ENCODE measurements around the gene TNFSF9. TPM values are rescaled to one million over a fixed set of nuclear protein-coding genes. Genes with fewer than 3 reads are reported as not detected.

Gene TNFSF9
- total and polyA plus RNA-seq, 4 donors: 0.08 to 0.12 TPM; not detected in 2

DNA sequence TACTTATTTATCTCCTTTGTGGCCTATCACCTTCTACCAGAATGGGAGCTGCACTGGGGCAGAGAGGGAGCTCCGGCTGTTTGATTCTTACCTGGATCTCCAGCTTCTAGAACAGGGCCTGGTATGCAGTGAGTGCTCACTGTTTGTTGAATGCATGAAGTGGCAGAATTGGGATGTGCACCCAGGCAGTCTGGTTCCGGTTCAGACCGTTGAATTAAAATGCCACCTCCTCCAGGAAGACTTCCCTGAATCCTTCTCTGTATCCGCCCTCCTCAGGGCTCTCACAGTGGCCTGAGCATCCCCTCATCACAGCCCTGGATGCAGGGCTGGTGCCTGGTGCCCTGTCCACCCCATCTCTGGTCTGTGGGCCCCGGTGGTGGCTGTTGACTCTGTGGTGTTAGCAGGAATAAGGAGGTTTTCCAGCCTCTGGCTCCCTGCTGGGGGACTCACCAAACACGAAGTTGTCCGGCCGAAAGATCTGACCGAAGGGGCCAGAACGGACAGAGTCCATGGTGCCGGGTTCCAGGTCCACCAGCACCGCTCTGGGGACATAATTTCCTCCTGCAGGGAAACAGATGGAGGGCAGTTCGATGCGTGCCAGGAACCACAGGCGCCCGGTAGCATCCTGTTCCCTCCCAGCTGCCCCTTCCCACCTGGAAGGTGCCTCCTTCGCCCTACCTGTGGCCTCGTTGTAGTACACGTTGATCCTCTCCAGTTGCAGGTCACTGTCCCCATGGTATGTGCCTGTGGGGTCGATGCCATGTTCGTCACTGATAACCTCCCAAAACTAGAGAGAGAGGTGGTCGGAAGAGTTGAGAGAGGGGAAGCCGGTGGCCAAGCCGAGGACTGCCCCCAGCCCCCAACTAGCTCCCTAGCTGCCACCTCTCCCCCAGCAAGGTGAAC lies 29.7 kb upstream of the TNFSF9 start:
- Histone ChIP-seq H3K27me3 (ENCODE audit: control insufficient read depth in 4 of 4, insufficient read depth in 4 of 4, low read length in 3 of 4) (peaks cover 0 to 3% (median 0%) of the 10 kb centered on the region in 4 donors), H3K36me3 (ENCODE audit: control insufficient read depth in 4 of 4, insufficient read depth in 3 of 4, low read depth in 1 of 4, low read length in 3 of 4) (no peaks in the 10 kb centered on the region), H3K4me3 (ENCODE audit: low read depth in 1 of 3, low read length in 3 of 3) (no peak overlapping the region), H3K4me1 (ENCODE audit: control insufficient read depth in 4 of 4, insufficient read depth in 4 of 4, low read length in 3 of 4) (peaks cover 0 to 8% (median 4%) of the 10 kb centered on the region in 4 donors), H3K27ac (ENCODE audit: low read depth in 1 of 2, low read length in 2 of 2) (no peak overlapping the region), H3K9me3 (ENCODE audit: control insufficient read depth in 4 of 4, low read length in 3 of 4) (no peaks in the 10 kb centered on the region), H3K9ac (ENCODE audit: low read depth in 1 of 2, low read length in 2 of 2) (no peak overlapping the region)
- TF ChIP-seq TAF1 (conservative IDR thresholded peaks at IDR 0.05) (no peak), NR2F2 (IDR thresholded peaks at IDR 0.05) (no peak), GABPA (IDR thresholded peaks at IDR 0.05 in 1 of 2, conservative IDR thresholded peaks at IDR 0.05 in 1 of 2) (no peak), SP1 (IDR thresholded peaks at IDR 0.05) (no peak), YY1 (IDR thresholded peaks at IDR 0.05) (no peak), FOXA1 (IDR thresholded peaks at IDR 0.05) (no peak)
- TF ChIP-seq, protein P1, sequence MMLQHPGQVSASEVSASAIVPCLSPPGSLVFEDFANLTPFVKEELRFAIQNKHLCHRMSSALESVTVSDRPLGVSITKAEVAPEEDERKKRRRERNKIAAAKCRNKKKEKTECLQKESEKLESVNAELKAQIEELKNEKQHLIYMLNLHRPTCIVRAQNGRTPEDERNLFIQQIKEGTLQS (IDR thresholded peaks at IDR 0.05): no peak
- TF ChIP-seq, protein P2, sequence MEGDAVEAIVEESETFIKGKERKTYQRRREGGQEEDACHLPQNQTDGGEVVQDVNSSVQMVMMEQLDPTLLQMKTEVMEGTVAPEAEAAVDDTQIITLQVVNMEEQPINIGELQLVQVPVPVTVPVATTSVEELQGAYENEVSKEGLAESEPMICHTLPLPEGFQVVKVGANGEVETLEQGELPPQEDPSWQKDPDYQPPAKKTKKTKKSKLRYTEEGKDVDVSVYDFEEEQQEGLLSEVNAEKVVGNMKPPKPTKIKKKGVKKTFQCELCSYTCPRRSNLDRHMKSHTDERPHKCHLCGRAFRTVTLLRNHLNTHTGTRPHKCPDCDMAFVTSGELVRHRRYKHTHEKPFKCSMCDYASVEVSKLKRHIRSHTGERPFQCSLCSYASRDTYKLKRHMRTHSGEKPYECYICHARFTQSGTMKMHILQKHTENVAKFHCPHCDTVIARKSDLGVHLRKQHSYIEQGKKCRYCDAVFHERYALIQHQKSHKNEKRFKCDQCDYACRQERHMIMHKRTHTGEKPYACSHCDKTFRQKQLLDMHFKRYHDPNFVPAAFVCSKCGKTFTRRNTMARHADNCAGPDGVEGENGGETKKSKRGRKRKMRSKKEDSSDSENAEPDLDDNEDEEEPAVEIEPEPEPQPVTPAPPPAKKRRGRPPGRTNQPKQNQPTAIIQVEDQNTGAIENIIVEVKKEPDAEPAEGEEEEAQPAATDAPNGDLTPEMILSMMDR (IDR thresholded peaks at IDR 0.05; ENCODE audit: low read depth, low read length, missing input control): no peak
- TF ChIP-seq, protein P3, sequence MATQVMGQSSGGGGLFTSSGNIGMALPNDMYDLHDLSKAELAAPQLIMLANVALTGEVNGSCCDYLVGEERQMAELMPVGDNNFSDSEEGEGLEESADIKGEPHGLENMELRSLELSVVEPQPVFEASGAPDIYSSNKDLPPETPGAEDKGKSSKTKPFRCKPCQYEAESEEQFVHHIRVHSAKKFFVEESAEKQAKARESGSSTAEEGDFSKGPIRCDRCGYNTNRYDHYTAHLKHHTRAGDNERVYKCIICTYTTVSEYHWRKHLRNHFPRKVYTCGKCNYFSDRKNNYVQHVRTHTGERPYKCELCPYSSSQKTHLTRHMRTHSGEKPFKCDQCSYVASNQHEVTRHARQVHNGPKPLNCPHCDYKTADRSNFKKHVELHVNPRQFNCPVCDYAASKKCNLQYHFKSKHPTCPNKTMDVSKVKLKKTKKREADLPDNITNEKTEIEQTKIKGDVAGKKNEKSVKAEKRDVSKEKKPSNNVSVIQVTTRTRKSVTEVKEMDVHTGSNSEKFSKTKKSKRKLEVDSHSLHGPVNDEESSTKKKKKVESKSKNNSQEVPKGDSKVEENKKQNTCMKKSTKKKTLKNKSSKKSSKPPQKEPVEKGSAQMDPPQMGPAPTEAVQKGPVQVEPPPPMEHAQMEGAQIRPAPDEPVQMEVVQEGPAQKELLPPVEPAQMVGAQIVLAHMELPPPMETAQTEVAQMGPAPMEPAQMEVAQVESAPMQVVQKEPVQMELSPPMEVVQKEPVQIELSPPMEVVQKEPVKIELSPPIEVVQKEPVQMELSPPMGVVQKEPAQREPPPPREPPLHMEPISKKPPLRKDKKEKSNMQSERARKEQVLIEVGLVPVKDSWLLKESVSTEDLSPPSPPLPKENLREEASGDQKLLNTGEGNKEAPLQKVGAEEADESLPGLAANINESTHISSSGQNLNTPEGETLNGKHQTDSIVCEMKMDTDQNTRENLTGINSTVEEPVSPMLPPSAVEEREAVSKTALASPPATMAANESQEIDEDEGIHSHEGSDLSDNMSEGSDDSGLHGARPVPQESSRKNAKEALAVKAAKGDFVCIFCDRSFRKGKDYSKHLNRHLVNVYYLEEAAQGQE (IDR thresholded peaks at IDR 0.05): no peak
- DNase-seq (ENCODE audit: low spot score): no peak
- WGBS: 64% methylated on average over 24 of the region's 24 CpGs

DNA sequence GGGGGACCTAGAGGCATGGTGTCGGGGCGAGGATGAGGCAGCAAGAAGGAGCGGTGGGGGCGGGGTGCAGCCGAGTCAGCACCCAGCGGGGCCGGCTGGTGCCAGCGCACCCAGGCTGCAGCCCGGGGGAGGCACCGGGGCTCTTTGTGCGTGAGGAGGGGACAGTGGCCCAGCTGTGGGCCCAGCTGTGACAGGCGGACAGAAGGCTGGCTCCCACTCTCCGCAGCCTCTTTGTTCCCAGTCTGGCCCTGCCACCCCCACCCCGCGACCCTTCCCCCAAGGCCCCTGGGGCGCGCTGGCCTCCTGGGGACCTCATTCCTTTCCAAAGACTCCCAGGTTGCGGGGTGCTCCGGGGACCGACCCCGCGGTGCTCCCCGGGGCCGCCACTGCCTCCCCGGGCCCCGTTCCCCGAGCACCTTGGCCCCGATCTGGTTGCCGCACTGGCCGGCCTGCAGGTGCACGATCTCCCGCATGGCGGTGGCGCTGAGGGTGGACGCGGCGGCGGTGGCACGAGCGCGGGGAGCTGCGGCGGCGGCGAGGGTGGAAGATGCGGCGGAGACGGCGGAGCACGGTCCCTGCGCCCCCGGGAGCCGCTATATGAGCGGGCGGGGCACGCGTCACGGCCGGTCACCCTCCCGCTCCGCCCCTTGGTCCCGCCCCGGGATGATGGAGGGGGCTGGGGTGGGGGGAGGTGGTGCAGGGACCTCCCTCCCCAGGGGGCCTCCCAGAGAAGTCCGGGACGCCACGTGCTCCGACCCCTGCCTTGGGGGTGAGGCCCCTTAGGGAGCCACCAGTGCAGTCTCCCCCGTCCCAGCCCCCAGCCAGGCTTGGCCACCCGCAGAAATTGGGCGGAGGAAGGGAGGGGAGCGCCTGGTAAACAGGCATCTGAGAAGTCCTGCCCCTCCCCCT lies 28.8 kb upstream of the TNFSF9 start, which contains the start of gene TUBB4A:
Gene TUBB4A (minus strand): TSS at position 570 of the 909 bp plus-strand sequence. CDS start 97 bp downstream, at position 473.
- Histone ChIP-seq H3K27ac (ENCODE audit: low read depth in 1 of 2, low read length in 2 of 2) (no peak within 1 kb of the TSS), H3K36me3 (ENCODE audit: control insufficient read depth in 4 of 4, insufficient read depth in 3 of 4, low read depth in 1 of 4, low read length in 3 of 4) (no peaks in the 10 kb centered on the region), H3K9ac (ENCODE audit: low read depth in 1 of 2, low read length in 2 of 2) (no peak within 1 kb of the TSS), H3K4me3 (ENCODE audit: low read depth in 1 of 3, low read length in 3 of 3) (peak within 1 kb of the TSS in 1 of 3 donors; percentile 38), H3K9me3 (ENCODE audit: control insufficient read depth in 4 of 4, low read length in 3 of 4) (no peaks in the 10 kb centered on the region), H3K4me1 (ENCODE audit: control insufficient read depth in 4 of 4, insufficient read depth in 4 of 4, low read length in 3 of 4) (peaks cover 0 to 8% (median 4%) of the 10 kb centered on the region in 4 donors), H3K27me3 (ENCODE audit: control insufficient read depth in 4 of 4, insufficient read depth in 4 of 4, low read length in 3 of 4) (peaks cover 0 to 3% (median 0%) of the 10 kb centered on the region in 4 donors)
- DNase-seq (ENCODE audit: low spot score): no peak
- TF ChIP-seq HNF4A (conservative IDR thresholded peaks at IDR 0.05) (no peak), NR2F2 (IDR thresholded peaks at IDR 0.05) (no peak), SP1 (IDR thresholded peaks at IDR 0.05) (no peak), RXRA (IDR thresholded peaks at IDR 0.05) (no peak), YY1 (IDR thresholded peaks at IDR 0.05) (no peak), HNF4G (IDR thresholded peaks at IDR 0.05) (no peak)
- TF ChIP-seq, protein P2 (IDR thresholded peaks at IDR 0.05; ENCODE audit: low read depth, low read length, missing input control): no peak
- TF ChIP-seq, protein P1 (IDR thresholded peaks at IDR 0.05): no peak
- TF ChIP-seq, protein P3 (IDR thresholded peaks at IDR 0.05): no peak
- TF ChIP-seq, protein P4, sequence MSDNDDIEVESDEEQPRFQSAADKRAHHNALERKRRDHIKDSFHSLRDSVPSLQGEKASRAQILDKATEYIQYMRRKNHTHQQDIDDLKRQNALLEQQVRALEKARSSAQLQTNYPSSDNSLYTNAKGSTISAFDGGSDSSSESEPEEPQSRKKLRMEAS (IDR thresholded peaks at IDR 0.05): no peak
- WGBS: 3% methylated on average over 71 of the region's 71 CpGs

All from liver (tissue), 9 donors.